Right lobe of liver (tissue), 4 donors: ENCODE results near the gene RHBDD1.

Source experiments
- CTCF ChIP-seq, 4 donors: fragments of 200-600 bp in 3 of 4; fragments of 450-650 bp in 1 of 4; IDR thresholded peaks; one replicate each; pipeline versions ENCODE4 v1.5.1 to v1.8.0; 2016 to 2022; ENCODE audit warnings: antibody characterized with exemption in 4 of 4, mild to moderate bottlenecking in 2 of 4
- POLR2A ChIP-seq: fragments of 450-650 bp; IDR thresholded peaks from one replicate; pipeline ENCODE4 v1.6.1; 2017; ENCODE audit warnings: antibody characterized with exemption, mild to moderate bottlenecking
- donor health status: DM: no; HTN: no; CAD: no.
- donor health status: DM: no; HTN: no; CAD: no.
- donor health status: DM: no; HTN: yes; CAD: no.

GRCh38 chr2:226885769-226886435 lies 50.0 kb downstream of the RHBDD1 start:
- TF ChIP-seq CTCF (IDR thresholded peaks at IDR 0.05), result no peak
- no peak for TF ChIP-seq POLR2A
